AG04450 (cell line): Measurements from ENCODE around the gene SLCO3A1. TPM values are rescaled to one million over a fixed set of nuclear protein-coding genes. Genes with fewer than 3 reads are reported as not detected.

ENCODE experiments used
- CTCF ChIA-PET: fragments of 300-600, 350-600 bp; formaldehyde crosslinking; extraction: SDS; loops from one replicate; lab custom pipeline; 2022; ENCODE audit warnings: antibody characterized with exemption, inconsistent platforms; lab: Charles Lee
- POLR2A ChIA-PET: fragments of 350-600 bp; formaldehyde crosslinking; extraction: SDS; loops from one replicate; lab custom pipeline; 2021; ENCODE audit warnings: antibody characterized with exemption, inconsistent platforms; lab: Yijun Ruan, JAX
- DNase-seq: peaks from one replicate; pipeline ENCODE4 v3.0.0-alpha.2; 2011; ENCODE audit warnings: low read depth, low spot score
- H3K27ac ChIP-seq: one replicate; pipeline ENCODE4 v1.5.1; 2012; ENCODE audit warnings: low read depth, low read length, control low read depth
- H3K27me3 ChIP-seq: one replicate; pipeline ENCODE4 v1.6.0; 2012; ENCODE audit warnings: low read length; ENCODE audit not compliant: control insufficient read depth, insufficient read depth
- H3K4me3 ChIP-seq: 2 replicates; pipeline ENCODE4 v1.5.1; 2011; ENCODE audit warnings: mild to moderate bottlenecking, low read depth, low read length, control low read depth
- H3K9me3 ChIP-seq: 2 replicates; pipeline ENCODE4 v1.5.1; 2012; ENCODE audit warnings: low read length; ENCODE audit not compliant: control insufficient read depth, insufficient read depth
- CTCF ChIP-seq: IDR thresholded peaks from 2 replicates; pipeline ENCODE4 v1.5.1; 2011; ENCODE audit warnings: low read depth, low read length, control low read depth, inconsistent platforms
- polyA plus RNA-seq: library from polyadenylated mRNA; depleted of rRNA; stranded (reverse); fragments of >200 nt; gene quantifications from 2 replicates; pipeline ENCODE4 v1.2.3, GENCODE V29; 2011

SLCO3A1 gene
- polyA plus RNA-seq, 1 experiment, result 7.6 TPM

- Histone ChIP-seq H3K4me3 (no peak overlapping the region), H3K27ac (no peak overlapping the region), H3K27me3 (no peaks in the 10 kb centered on the region), H3K9me3 (no peaks in the 10 kb centered on the region)
- no peak for DNase-seq
- CTCF ChIA-PET, result no interaction called here
- POLR2A ChIA-PET, result no interaction called here
- no peak for TF ChIP-seq CTCF
Measured at GRCh38 chr15:92128788-92129187, 275.3 kb downstream of the SLCO3A1 start.

DNA sequence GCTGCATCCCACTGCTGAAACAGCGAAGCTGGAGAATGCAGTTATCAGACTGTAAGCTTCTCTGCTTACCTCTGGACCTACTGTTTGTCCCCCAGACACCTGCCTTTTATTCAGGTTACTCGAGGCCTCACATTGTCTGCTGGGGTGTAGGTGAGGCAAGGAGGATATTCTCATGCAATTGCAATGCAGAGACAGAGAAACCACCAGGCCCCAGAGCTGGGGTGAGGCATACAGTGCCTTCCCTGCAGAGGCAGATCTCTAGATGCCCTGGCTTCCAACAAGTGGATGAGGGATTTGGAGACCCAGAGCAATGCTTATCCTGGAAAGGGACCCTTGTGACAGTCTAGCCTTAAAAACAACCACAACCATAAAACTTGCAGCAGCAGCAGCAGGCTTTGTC, 276.7 kb downstream of the SLCO3A1 start:
- H3K4me3 ChIP-seq, result no peak overlapping the region
- ChIA-PET CTCF (no interaction called here), POLR2A (no interaction called here)
- DNase-seq, result no peak
- H3K27ac ChIP-seq, result no peak overlapping the region
- no peaks in the 10 kb centered on the region for H3K27me3 ChIP-seq
- TF ChIP-seq CTCF, result no peak
- H3K9me3 ChIP-seq, result no peaks in the 10 kb centered on the region

DNA sequence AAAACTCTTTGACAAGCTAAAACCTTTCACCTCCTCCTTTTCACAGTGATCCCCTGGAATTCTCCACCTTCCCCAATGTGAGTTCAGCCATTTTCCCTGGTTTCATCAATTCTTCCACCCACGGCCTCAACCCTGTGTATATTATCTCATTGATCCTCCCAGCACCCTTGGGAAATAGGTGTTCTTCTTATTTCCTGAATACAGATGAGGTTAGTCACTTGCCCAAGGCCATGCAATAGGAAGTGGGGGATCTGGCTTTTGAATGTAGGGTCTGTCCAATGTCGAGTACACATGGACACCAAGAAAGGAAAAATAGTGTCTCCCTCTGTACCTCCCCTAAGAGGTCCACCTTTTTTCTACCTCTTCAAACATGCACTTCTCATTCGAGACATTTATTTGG, 277.4 kb downstream of the SLCO3A1 start:
- TF ChIP-seq CTCF, result no peak
- POLR2A ChIA-PET, result no interaction called here
- DNase-seq, result no peak
- Histone ChIP-seq H3K27me3 (no peaks in the 10 kb centered on the region), H3K27ac (no peak overlapping the region), H3K9me3 (no peaks in the 10 kb centered on the region), H3K4me3 (no peak overlapping the region)
- CTCF ChIA-PET, result no interaction called here

- no peak for DNase-seq
- ChIA-PET CTCF (no interaction called here), POLR2A (no interaction called here)
- Histone ChIP-seq H3K4me3 (no peak overlapping the region), H3K9me3 (no peaks in the 10 kb centered on the region), H3K27ac (no peak overlapping the region), H3K27me3 (no peaks in the 10 kb centered on the region)
- no peak for TF ChIP-seq CTCF
Measured at GRCh38 chr15:92132982-92133755, 279.7 kb downstream of the SLCO3A1 start.

GRCh38 chr15:92140796-92141195, 287.3 kb downstream of the SLCO3A1 start:
- no peak for DNase-seq
- Histone ChIP-seq H3K27me3 (no peaks in the 10 kb centered on the region), H3K4me3 (no peak overlapping the region), H3K27ac (no peak overlapping the region), H3K9me3 (peaks cover 3% of the 10 kb centered on the region; the same call in 1 of the 2 replicates)
- TF ChIP-seq CTCF, result no peak
- CTCF ChIA-PET, result no interaction called here
- POLR2A ChIA-PET, result no interaction called here
